GM12874 (cell line): Measurements from ENCODE around the gene NINJ1.

Source experiments
- TF ChIP-seq, protein P1 (sequence below): IDR thresholded peaks from 2 replicates; pipeline ENCODE4 v1.5.1; 2011; ENCODE audit warnings: low read depth, mild to moderate bottlenecking, control low read depth, low read length, moderate library complexity; ENCODE audit not compliant: insufficient read depth

NINJ1 gene

GRCh38 chr9:93125331-93125894 is 8.6 kb downstream of the NINJ1 start:
- TF ChIP-seq, protein P1, sequence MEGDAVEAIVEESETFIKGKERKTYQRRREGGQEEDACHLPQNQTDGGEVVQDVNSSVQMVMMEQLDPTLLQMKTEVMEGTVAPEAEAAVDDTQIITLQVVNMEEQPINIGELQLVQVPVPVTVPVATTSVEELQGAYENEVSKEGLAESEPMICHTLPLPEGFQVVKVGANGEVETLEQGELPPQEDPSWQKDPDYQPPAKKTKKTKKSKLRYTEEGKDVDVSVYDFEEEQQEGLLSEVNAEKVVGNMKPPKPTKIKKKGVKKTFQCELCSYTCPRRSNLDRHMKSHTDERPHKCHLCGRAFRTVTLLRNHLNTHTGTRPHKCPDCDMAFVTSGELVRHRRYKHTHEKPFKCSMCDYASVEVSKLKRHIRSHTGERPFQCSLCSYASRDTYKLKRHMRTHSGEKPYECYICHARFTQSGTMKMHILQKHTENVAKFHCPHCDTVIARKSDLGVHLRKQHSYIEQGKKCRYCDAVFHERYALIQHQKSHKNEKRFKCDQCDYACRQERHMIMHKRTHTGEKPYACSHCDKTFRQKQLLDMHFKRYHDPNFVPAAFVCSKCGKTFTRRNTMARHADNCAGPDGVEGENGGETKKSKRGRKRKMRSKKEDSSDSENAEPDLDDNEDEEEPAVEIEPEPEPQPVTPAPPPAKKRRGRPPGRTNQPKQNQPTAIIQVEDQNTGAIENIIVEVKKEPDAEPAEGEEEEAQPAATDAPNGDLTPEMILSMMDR, result no peak

DNA sequence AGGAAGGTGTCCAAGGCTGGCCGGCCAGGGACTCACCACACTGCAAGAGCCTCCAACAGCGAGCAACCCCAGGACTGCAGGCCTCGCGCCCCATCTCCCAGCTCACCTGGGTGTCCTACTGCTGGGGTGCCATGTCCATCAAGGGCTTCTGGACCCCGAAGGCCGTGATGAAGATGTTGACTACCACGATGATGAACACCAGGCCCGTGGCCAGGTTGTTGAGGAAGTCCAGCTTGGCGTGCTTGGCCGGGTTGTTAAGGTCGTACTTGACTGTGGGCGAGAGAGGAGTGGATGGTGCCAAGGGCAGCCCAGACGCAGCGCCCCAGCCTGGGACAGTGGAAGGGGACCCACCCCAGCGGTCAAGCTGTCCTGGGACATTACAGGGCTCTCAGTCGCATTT is 9.3 kb downstream of the NINJ1 start:
- TF ChIP-seq, protein P1, result no peak

- TF ChIP-seq, protein P1, result no peak
These were observed 10.3 kb downstream of the NINJ1 start for GRCh38 chr9:93123561-93124283.

GRCh38 chr9:93122721-93123221 is 11.3 kb downstream of the NINJ1 start:
- TF ChIP-seq, protein P1, result no peak

DNA sequence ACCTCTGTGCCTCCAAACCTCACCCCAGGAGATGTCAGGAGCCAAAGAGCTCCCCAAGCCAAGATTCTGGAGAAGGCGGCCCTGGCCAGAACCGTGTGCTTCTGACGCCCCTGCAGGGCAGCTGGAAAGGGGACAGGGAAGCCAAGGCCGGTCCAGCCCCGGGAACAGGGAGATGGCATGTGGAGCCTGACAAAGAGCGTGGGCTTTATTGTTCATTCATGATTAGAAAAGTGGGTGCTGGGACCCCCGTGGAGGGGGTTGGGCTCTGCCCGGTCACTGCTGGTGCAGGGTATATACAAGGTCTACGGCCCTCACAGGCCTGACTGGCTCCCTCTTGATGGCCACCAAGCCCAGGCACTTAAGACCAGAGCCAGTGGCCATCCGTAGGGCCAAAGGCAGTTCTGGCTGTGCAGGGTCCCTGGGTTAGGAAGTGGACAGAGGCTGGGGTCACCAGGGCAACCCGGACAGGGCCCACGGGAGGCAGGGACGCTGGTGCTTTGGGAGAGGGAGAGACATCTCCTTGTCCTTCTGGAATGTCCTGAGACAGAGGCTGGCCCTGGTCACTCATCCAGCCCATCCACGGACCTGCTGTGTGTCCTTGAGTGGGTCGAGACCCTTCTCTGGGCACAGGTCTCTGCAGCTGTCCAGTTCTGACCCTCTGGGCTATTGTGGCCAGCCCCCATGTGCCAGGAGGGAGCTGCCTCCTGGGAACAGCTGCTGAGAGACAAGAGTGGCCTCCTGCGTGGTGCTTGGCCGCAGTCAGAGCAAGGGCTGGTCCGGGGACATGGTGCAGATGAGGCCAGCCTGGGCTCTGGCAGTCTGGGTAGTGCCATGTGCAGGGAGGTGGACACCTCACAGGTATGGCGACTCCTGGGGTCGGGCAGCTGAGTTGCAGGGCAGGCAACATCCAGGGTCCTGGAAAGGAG is 12.5 kb downstream of the NINJ1 start:
- TF ChIP-seq, protein P1, result no peak

DNA sequence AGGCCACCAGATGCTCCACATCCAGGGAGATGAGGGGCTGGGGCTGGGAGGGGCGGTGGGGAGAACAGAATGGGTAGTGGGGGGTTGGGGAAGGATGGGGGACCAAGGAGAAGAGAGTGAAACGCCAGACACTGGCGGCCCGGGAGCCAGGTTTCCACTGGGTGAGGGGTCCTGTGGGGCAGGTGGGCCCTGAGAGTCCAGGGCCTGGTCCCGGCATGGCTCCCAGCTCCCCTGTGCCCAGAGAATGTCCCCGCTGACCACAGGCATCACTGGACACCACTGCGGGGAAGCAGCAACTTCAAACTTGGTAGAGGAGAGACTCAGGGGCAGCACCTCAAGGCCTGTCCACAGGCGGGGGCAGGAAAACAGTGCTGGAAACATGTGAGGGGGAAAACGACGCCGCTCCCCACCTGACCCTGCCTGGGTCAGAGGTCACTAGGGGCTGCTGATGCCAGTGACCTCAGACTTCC is 13.2 kb downstream of the NINJ1 start:
- TF ChIP-seq, protein P1, result no peak
